Ovary (tissue), 9 donors: ENCODE data around the gene UBE3C. TPM values are rescaled to one million over a fixed set of nuclear protein-coding genes. Genes with fewer than 3 reads are reported as not detected.
"Not testable (repeated sequence)": the region's sequence is repeated elsewhere in the genome, so short reads cannot be mapped to it uniquely, and the experiment has no call there.

ENCODE experiments used
- DNase-seq, 5 donors: peaks; one replicate each; pipeline ENCODE4 v3.0.0-alpha.2; 2019 to 2020
- H3K27ac ChIP-seq, 2 donors: fragments of 200-600 bp; one replicate each; pipeline versions ENCODE4 v1.5.1 to v1.8.0; 2019 to 2022
- H3K27me3 ChIP-seq: fragments of 200-600 bp; one replicate; pipeline ENCODE4 v1.8.0; 2022
- H3K36me3 ChIP-seq: fragments of 200-600 bp; sonication (generic); one replicate; pipeline ENCODE4 v1.5.1; 2019
- H3K4me1 ChIP-seq: one replicate; pipeline ENCODE4 v1.8.1; 2013; ENCODE audit warnings: mild to moderate bottlenecking, moderate library complexity; ENCODE audit not compliant: insufficient read depth
- H3K4me3 ChIP-seq: fragments of 200-600 bp; sonication (generic); one replicate; pipeline ENCODE4 v1.5.1; 2017
- H3K9me3 ChIP-seq, 2 donors: fragments of 200-600 bp in 1 of 2; sonication (generic) in 1 of 2; one replicate each; pipeline versions ENCODE4 v1.5.1 to v1.8.1; 2013 to 2019; ENCODE audit warnings: mild to moderate bottlenecking in 1 of 2, moderate library complexity in 1 of 2
- CTCF ChIP-seq, 3 donors: fragments of 450-650 bp in 2 of 3; fragments of 200-600 bp in 1 of 3; IDR thresholded peaks; one replicate each; pipeline versions ENCODE4 v1.5.1 to v1.8.0; 2016 to 2022; ENCODE audit warnings: antibody characterized with exemption in 3 of 3, mild to moderate bottlenecking in 1 of 3
- EP300 ChIP-seq: sonication (generic); formaldehyde crosslinking; IDR thresholded peaks from one replicate; pipeline ENCODE4 v1.6.1; 2017; ENCODE audit warnings: antibody characterized with exemption
- POLR2A ChIP-seq: fragments of 450-650 bp; IDR thresholded peaks from one replicate; pipeline ENCODE4 v1.6.1; 2017; ENCODE audit warnings: antibody characterized with exemption, mild to moderate bottlenecking, moderate library complexity
- WGBS, 3 donors: extraction: QIAGEN DNeasy Blood & Tissue Kit in 1 of 3; methylation state at CpG; one replicate each; pipeline versions ENCODE4 v1.1.5 to v1.1.7; 2013 to 2017; 5-methylcytosine and 5-hydroxymethylcytosine counted together
- intact Hi-C, 4 donors: fragments of 100-400 bp; cut with DNase I; formaldehyde crosslinking; loops; one replicate each; pipeline versions ENCODE4 v1.11.0 to v1.15.1; 2022 to 2023
- polyA plus RNA-seq, 2 donors: library from polyadenylated mRNA; stranded (reverse); fragments of 200-250 nt in 1 of 2; fragments of 350-450 nt in 1 of 2; fragmentation: Illumina TruSeq in 1 of 2; extraction: RNeasy Lipid Tissue Mini Kit (QIAGEN cat#74804) in 1 of 2; gene quantifications; one replicate each; pipeline ENCODE4 v1.2.3, GENCODE V29; 2013 to 2014
- total RNA-seq, 7 donors: library from RNA; depleted of rRNA in 2 of 7; stranded (reverse); fragments of >200 nt in 2 of 7; fragmentation: NEBNext Ultra II Directional in 3 of 7; extraction: Animal tissue kit (Norgen Biotek cat#: 25700) in 3 of 7; gene quantifications; one replicate each; pipeline versions ENCODE4 v1.1.0 to v1.2.4, GENCODE V29; 2016 to 2023
- donor health status: DM: no; HTN: no; CAD: no; lungs with moderate emphysema.
- donor health status: DM: no; HTN: no; CAD: no.
- donor health status: Bipolar disorder and iron deficiency.
- donor health status: DM: yes; HTN: yes; CAD: no.
- donor health status: DM: no; HTN: no; CAD: no.
- donor health status: DM: yes; HTN: yes; CAD: no.

Gene UBE3C
- total and polyA plus RNA-seq, 9 donors, result 21.5 to 62.7 (median 45.4) TPM

GRCh38 chr7:157097056-157097329 lies 41.7 kb upstream of the UBE3C start:
- WGBS, 3 donors, result 27 to 33% (median 31%) methylated on average over 10 of the region's 10 CpGs
- Histone ChIP-seq H3K36me3 (no peaks in the 10 kb centered on the region), H3K27ac (no peak overlapping the region), H3K27me3 (no peaks in the 10 kb centered on the region), H3K4me1 (no peaks in the 10 kb centered on the region), H3K4me3 (no peak overlapping the region), H3K9me3 (no peaks in the 10 kb centered on the region)
- intact Hi-C loops, result no loop called here
- no peak for TF ChIP-seq POLR2A
- DNase-seq, result no peak

- Histone ChIP-seq H3K27me3 (no peaks in the 10 kb centered on the region), H3K4me3 (no peak overlapping the region), H3K4me1 (no peaks in the 10 kb centered on the region), H3K27ac (no peak overlapping the region), H3K36me3 (no peaks in the 10 kb centered on the region), H3K9me3 (no peaks in the 10 kb centered on the region)
- no peak for TF ChIP-seq POLR2A
- TF ChIP-seq EP300, result no peak
- TF ChIP-seq CTCF (IDR thresholded peaks at IDR 0.05), result no peak
- 69 to 76% (median 72%) methylated on average over 6 of the region's 6 CpGs for WGBS, 3 donors
- intact Hi-C loops, result no loop called here
- no peak for DNase-seq
These were observed 41.2 kb upstream of the UBE3C start for GRCh38 chr7:157097569-157097968.

- 82 to 100% (median 95%) methylated on average over 3 of the region's 3 CpGs for WGBS, 3 donors
- H3K4me3 ChIP-seq, H3K9me3 ChIP-seq, H3K4me1 ChIP-seq, H3K36me3 ChIP-seq, H3K27ac ChIP-seq, DNase-seq, H3K27me3 ChIP-seq, intact Hi-C loops: not testable (repeated sequence)
These were observed 38.7 kb upstream of the UBE3C start for GRCh38 chr7:157100005-157100404.

GRCh38 chr7:157103641-157104040 lies 35.1 kb upstream of the UBE3C start:
- H3K4me3 ChIP-seq, H3K27ac ChIP-seq, H3K27me3 ChIP-seq, DNase-seq, intact Hi-C loops, H3K4me1 ChIP-seq, H3K36me3 ChIP-seq: not testable (repeated sequence)
- peaks cover 0 to 11% of the 10 kb centered on the region in 2 donors for H3K9me3 ChIP-seq
- 63 to 91% (median 89%) methylated on average over 2 of the region's 2 CpGs for WGBS, 3 donors

- WGBS, 3 donors, result 84 to 89% (median 86%) methylated on average over 9 of the region's 9 CpGs
- intact Hi-C loops, result no loop called here
- TF ChIP-seq POLR2A (no peak), CTCF (IDR thresholded peaks at IDR 0.05) (no peak), EP300 (no peak)
- peaks cover 0 to 12% of the 10 kb centered on the region in 2 donors for H3K9me3 ChIP-seq
- no peaks in the 10 kb centered on the region for H3K36me3 ChIP-seq
- no peak overlapping the region for H3K27ac ChIP-seq
- DNase-seq, result no peak
- no peaks in the 10 kb centered on the region for H3K27me3 ChIP-seq
- no peak overlapping the region for H3K4me3 ChIP-seq
- no peaks in the 10 kb centered on the region for H3K4me1 ChIP-seq
These were observed 27.4 kb upstream of the UBE3C start for GRCh38 chr7:157111311-157111710.

- DNase-seq, result no peak
- Histone ChIP-seq H3K4me1 (no peaks in the 10 kb centered on the region), H3K27ac (no peak overlapping the region), H3K36me3 (no peaks in the 10 kb centered on the region), H3K4me3 (no peak overlapping the region), H3K9me3 (peaks cover 0 to 8% of the 10 kb centered on the region in 2 donors), H3K27me3 (no peaks in the 10 kb centered on the region)
- intact Hi-C loops, result no loop called here
- 82 to 93% (median 85%) methylated on average over 8 of the region's 8 CpGs for WGBS, 3 donors
- TF ChIP-seq POLR2A (no peak), CTCF (IDR thresholded peaks at IDR 0.05) (no peak), EP300 (no peak)
These were observed 26.0 kb upstream of the UBE3C start for GRCh38 chr7:157112706-157113105.
